ENCODE measurements around the gene OR2AJ1.

The OR2AJ1 gene, protein sequence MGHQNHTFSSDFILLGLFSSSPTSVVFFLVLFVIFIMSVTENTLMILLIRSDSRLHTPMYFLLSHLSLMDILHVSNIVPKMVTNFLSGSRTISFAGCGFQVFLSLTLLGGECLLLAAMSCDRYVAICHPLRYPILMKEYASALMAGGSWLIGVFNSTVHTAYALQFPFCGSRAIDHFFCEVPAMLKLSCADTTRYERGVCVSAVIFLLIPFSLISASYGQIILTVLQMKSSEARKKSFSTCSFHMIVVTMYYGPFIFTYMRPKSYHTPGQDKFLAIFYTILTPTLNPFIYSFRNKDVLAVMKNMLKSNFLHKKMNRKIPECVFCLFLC

DNA sequence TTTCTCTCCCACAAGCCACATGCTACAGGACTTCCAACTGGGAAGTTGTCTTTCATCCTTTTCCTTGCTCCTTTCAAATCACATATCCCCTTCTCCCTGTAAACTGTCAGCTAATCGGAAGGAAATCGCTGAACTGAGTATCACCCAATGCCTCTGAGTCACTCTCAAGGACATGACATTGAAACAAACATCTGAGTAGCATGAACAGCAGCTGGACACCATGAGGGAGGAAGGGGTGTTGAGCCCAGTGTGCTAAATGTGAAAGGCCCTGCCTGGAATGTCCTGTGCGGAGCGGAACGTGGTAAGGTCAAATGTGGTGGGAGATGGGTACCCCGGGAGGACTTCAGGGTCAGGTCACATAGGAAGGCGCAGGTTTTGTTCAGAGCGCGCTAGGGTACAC, at the start of gene OR2AJ1:
Gene OR2AJ1, plus strand, starts transcription at position 22 of the 400 bp plus-strand sequence. CDS start 8,880 bp downstream, outside the sequence.
- no peak for TF ChIP-seq ZNF274 (IDR thresholded peaks at IDR 0.05; ENCODE audit: low read depth, low read length)
- H3K4me3 ChIP-seq (ENCODE audit: low read length): no peak within 1 kb of the TSS

DNA sequence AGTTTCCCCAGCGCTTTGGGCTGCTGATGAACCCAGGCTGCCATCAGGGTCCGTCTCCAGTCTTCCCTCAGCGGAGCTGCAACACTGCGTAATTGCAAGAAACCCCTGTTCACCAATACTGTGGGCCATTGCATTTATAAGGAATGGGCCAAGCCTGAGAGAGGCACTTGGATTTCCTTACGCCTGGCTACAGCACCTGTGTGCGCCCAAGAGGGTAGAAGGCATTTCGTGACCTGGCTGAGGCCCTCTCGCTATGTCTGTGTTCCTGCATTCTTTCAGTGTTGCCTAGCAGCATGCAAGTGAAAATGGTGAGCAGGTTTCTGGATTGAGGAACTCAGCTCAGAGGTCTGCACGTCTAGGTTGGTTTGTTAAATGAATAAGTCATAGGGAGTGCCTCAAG, 41.3 kb upstream of the OR2AJ1 start:
- H3K4me3 ChIP-seq (ENCODE audit: low read length): no peak overlapping the region
- no peak for TF ChIP-seq ZNF274 (IDR thresholded peaks at IDR 0.05; ENCODE audit: low read depth, low read length)

DNA sequence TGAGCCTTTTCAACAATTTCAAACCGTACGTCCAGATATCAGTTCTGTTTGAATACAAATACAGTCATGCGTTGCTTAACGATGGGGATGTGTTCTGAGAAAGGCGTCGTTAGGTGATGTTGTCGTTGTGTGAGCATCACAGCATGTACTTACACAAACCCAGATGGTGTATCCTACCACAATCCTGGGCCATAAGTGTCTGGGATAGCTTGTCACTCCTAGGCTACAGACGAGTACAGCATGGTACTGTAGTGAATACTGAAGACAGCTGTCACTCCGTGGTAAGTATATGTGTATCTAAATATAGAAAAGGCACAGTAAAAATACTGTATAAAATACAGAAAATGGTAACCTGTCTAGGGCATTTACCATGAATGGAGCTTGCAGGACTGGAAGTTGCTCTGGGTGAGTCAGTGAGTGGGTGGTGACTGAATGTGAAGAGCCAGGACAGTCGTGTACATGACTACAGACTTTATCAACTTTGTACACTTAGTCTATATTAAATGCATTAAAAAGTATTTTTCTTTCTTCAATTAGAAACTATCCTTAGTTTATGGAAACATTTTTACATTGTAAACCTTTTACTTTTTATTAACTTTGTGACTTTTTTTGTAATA, 39.8 kb upstream of the OR2AJ1 start:
- TF ChIP-seq ZNF274 (IDR thresholded peaks at IDR 0.05; ENCODE audit: low read depth, low read length): no peak
- H3K4me3 ChIP-seq (ENCODE audit: low read length): no peak overlapping the region

DNA sequence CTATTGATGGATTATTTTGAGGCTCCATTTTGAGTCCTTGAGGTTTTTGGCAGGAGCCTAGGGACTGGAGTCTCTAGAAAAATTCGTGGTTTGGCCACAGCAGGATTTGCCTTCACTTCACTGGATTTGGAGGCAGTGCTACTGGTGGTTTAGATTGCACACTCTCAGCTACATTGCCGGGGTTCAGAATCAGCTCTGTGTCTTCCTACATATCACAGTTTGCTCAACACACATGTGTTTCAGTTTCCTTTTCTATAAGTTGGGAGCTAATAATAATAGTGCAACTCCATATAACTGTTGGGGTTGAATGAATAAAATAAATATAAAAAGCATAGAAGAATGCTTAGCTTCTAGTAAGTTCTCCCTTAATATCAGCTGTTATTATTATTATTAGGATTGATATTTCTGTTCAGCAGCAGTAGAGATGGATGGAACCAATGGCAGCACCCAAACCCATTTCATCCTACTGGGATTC, 29.5 kb upstream of the OR2AJ1 start, which contains the start of gene OR2W3:
Gene OR2W3, plus strand, starts transcription at position 425 of the 475 bp plus-strand sequence. Its CDS starts 0 bp downstream, at position 425.
- no peak for TF ChIP-seq ZNF274 (IDR thresholded peaks at IDR 0.05; ENCODE audit: low read depth, low read length)
- H3K4me3 ChIP-seq (ENCODE audit: low read length): no peak within 1 kb of the TSS

DNA sequence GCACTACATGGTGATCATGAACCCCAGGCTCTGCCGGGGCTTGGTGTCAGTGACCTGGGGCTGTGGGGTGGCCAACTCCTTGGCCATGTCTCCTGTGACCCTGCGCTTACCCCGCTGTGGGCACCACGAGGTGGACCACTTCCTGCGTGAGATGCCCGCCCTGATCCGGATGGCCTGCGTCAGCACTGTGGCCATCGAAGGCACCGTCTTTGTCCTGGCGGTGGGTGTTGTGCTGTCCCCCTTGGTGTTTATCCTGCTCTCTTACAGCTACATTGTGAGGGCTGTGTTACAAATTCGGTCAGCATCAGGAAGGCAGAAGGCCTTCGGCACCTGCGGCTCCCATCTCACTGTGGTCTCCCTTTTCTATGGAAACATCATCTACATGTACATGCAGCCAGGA, 28.7 kb upstream of the OR2AJ1 start:
- TF ChIP-seq ZNF274 (IDR thresholded peaks at IDR 0.05; ENCODE audit: low read depth, low read length): no peak
- H3K4me3 ChIP-seq (ENCODE audit: low read length): no peak overlapping the region

DNA sequence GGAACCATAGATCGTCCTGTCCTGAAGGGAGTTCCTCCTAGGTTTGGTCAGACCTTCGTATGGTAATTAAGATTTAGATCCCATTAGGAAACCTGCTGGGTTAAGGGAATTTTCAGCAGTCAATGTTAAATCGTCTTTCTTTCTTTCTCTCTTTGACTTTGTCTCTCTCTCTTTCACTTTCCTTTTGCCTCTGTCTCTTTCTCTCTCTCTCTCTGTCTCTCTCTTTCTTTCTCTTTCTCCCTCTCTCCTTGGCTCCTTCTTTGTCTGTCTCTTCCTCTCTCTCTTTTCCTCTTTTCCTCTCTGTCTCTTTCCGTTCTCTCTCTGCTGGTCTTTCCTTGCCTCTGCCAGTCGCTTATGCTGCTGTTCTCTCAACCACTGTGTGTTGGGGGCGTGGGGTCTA, 20.6 kb upstream of the OR2AJ1 start:
- no peak for TF ChIP-seq ZNF274 (IDR thresholded peaks at IDR 0.05; ENCODE audit: low read depth, low read length)
- no peak overlapping the region for H3K4me3 ChIP-seq (ENCODE audit: low read length)

DNA sequence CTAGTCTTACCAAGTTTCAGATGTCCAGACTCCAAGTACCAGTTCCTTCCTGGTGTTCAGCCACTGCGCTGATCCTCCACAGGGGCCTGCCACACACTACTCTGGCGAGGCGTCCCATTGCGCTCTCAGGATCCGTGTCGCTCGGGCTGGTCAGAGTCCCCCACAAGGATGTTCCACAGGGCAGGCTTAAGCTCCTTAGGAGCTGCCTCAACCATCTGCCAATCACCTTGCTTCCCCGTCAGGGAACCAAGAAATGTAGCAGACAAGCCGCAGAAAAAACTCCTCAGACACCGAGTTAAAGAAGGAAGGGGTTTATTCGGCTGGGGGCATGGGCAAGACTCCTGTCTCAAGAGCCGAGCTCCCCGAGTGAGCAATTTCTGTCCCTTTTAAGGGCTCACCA, 19.5 kb upstream of the OR2AJ1 start:
- H3K4me3 ChIP-seq (ENCODE audit: low read length): no peak overlapping the region
- no peak for TF ChIP-seq ZNF274 (IDR thresholded peaks at IDR 0.05; ENCODE audit: low read depth, low read length)

DNA sequence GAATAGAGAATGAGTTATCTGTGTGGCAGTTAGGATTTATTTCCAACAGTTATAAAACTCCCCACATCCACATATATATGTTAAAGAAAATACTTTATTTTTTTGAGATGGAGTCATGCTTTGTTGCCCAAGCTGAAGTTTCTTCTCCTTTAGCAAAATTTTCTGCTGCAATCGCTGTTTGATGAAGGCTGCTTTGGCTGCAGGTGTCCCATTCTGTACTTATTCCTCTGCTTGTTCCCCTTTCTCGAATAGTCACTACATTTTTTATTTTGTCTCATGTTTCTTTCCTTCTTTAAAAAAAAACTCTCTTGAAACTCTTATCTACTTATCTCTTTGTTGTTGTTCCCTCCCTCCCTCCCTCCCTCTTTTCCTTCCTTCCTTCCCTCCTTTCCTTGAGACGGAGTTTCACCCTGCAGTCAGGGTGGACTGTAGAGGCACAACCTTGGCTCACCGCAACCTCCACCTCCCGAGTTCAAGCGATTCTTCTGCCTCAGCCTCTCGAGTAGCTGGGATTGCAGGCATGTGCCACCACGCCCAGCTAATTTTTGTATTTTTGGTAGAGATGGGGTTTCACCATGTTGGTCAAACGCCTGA, 18.7 kb upstream of the OR2AJ1 start:
- no peak overlapping the region for H3K4me3 ChIP-seq (ENCODE audit: low read length)
- no peak for TF ChIP-seq ZNF274 (IDR thresholded peaks at IDR 0.05; ENCODE audit: low read depth, low read length)

DNA sequence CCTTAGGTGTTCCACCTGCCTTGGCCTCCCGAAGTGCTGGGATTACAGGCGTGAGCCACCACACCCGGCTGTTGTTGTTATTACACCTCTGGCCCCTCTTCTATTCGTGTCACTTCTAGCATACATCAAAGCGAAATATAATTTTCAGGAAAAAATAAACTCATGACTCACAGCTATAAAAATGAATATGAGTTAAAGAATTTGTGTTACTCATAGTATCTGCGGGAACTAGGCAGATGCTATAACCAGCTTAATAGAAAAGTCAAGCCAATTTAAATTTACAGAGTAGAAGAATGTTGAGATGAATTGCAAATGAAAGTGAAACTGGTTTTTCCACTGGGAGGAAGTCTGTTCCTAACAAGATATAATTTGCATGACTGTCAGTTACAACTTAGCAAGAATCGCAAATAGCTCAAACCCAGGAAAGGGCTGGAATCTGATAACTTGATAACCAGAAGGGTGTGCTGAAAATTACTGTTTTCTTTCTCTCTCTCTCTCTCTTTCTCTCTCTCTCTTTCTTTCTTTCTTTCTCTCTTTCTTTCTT, 18.1 kb upstream of the OR2AJ1 start:
- no peak for TF ChIP-seq ZNF274 (IDR thresholded peaks at IDR 0.05; ENCODE audit: low read depth, low read length)
- H3K4me3 ChIP-seq (ENCODE audit: low read length): no peak overlapping the region

DNA sequence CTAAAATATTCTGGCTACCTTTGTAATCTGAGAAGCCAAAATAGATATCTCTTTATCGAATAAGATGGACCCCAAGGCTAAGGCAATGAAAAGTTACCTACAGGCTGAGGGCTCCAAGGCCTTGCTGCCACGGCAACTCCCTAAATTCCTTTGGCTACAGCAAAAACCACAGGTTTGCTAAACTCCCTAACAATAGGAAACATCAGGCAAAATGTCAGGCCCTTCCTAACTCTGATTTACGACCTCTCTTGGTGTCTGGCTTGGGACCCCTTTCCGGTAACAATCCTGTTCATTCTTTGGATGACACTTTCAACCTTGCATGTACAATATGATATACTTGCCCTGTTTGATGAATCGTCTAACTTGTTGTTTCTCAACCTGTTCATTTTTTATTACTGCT, 15.9 kb upstream of the OR2AJ1 start:
- H3K4me3 ChIP-seq (ENCODE audit: low read length): no peak overlapping the region

DNA sequence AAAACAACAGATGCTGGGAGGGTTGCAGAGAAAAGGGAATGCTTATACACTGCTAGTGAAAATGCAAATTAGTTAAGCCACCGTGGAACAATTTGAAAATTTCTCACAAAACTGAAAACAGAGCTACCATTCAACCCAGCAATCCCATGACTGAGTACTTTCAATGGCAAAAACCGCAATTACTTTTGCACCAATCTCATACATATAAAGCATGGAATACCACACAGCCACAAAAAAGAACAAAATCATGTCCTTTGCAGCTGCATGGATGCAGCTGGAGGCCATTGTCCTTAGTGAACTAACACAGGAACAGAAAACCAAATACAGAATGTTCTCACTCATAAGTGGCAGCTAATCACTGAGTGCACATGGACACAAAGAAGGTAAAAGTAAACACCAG, 10.9 kb upstream of the OR2AJ1 start:
- no peak for TF ChIP-seq ZNF274 (IDR thresholded peaks at IDR 0.05; ENCODE audit: low read depth, low read length)
- no peak overlapping the region for H3K4me3 ChIP-seq (ENCODE audit: low read length)

More for the DNA sequence above, 15.9 kb upstream of the OR2AJ1 start:
- TF ChIP-seq ZNF274 (IDR thresholded peaks at IDR 0.05; ENCODE audit: low read depth, low read length): no peak

DNA sequence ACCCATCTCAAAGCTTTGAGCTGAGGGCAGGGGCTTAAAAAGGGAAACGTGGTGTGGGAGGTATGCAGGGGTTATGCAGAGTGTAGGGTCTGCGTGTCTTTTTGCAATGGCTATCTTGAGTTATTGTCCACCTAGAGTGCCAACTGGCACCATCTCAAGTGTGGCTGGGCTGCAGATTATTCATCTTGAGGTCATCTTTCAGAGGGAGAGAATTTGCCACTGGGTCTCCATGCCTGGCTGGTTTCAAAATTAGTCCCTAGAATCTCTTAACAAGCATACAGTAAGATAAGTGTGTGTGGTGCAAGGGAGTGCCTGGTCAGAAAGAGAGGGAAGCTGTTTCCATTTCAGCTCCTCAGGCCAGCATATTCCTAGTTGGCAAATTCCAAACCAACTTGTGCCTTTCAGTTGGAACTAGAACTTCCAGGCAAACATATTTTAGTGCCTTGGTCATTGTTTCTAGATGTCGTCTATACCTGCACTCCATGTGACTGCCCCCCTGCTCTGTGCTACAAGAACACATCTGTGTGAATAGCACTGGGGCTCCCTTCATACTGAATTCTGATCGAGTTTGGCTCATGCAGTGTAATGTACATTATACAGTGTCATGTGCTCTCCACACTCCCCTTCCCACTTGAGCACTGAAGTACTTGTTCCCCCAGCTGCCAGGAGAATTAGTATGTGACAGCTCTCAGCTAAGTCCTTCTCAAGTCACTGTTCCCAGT, 9.6 kb upstream of the OR2AJ1 start:
- no peak for TF ChIP-seq ZNF274 (IDR thresholded peaks at IDR 0.05; ENCODE audit: low read depth, low read length)

DNA sequence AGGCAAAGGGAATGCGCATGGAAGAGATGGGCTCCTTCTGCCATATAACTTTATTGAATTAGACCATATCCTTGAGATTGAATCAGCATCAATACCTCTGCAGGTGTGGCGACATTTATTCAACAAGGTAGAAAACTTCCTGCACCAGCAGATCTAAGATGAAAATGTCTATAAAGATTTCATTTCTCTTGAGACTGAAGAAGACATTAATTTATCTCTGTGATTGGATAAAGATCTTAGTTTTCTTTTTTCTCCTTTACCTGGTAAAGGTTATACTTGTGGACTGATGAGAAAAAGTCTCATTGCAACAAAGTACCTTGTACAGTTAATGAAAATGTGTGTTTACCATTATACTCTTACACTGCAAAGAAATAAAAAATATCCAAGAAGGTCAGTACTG, 4.7 kb upstream of the OR2AJ1 start, which contains the start of gene OR2T8:
Gene OR2T8, plus strand, starts transcription at position 301 of the 400 bp plus-strand sequence. CDS start 766 bp downstream, outside the sequence.
- no peak within 1 kb of the TSS for H3K4me3 ChIP-seq (ENCODE audit: low read length)
- TF ChIP-seq ZNF274 (IDR thresholded peaks at IDR 0.05; ENCODE audit: low read depth, low read length): no peak

More for the DNA sequence above, 9.6 kb upstream of the OR2AJ1 start:
- H3K4me3 ChIP-seq (ENCODE audit: low read length): no peak overlapping the region

DNA sequence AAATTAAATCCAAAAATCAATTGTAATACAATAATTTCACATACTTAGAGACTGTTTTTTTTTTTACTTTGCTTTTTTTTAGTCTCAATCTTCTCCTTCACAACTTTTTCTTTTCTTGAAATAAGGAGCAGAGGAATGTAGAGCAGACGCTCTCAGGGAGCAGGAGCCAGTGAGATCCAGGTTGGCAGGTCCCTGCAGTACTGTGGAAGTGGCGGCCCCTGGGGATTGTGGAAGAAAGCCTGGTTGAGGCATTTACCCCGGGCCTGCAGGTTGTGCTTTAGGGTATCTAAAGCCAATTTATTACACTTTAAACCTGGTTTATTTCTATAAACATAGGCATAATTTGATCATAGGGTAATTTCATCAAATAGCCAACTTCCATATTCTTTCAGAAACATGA, 748 bp upstream of the OR2AJ1 start:
- TF ChIP-seq ZNF274 (IDR thresholded peaks at IDR 0.05; ENCODE audit: low read depth, low read length): no peak
- no peak overlapping the region for H3K4me3 ChIP-seq (ENCODE audit: low read length)
